Measurements from ENCODE around the gene OSBPL5. TPM values are rescaled to one million over a fixed set of nuclear protein-coding genes. Genes with fewer than 3 reads are reported as not detected.

The OSBPL5 gene
- total RNA-seq, 3 donors from 2014 or later, result 2.7 to 5.0 (median 4.0) TPM

DNA sequence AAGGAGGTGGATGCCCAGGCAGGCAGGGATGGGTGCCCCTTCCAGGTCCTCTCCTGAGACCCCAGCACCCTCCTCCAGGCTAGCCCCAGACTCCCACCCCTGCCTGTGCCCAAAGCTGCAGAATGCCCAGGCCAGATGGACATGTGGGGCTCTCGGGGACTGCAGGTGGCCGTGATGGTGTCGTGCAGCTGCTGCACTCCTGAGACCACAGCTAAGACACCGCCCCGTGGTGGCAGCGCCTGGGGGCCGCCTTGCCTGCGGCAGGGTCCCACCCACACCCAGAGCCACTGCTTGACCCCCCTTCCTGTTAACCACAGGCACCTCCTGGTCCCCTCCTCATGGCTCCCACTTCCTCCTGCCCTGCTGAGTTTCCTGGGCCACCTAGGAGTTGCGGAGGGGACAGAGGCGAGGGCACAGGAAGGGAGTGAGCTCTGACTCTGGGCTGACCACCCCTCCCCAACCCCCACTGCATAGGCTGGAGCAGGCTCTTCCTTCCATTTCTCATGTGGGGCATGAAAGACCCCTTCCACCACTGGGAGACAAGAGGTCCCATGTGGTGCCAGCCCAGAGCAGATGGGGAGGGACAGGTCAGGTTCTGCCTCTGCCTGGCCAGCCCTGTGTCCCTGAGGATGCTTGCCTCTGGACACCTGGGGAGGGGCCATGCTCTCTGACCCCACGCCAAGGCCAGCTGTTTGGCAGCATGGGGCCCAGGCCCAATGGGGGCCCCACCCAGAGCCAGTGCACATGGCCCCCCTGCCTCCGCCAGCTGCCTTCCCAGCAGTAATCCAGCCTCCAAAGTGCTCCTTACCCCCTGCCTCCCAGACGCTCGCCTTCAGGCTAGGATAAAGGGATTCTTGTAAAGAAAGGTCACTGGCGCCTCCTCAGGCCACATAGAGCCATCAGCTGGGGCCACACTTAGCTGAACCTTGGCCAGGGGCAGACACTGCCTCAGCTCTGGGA lies 29.3 kb downstream of the OSBPL5 start:
- no peaks in the 10 kb centered on the region for H3K27me3 Mint-ChIP-seq (ENCODE audit: low read depth)
- ATAC-seq (no peak), DNase-seq (no peak)
- peaks cover 3% of the 10 kb centered on the region for H3K4me1 Mint-ChIP-seq (ENCODE audit: low read depth)
- H3K36me3 Mint-ChIP-seq (ENCODE audit: insufficient read depth), result no peaks in the 10 kb centered on the region
- H3K9me3 Mint-ChIP-seq, result no peaks in the 10 kb centered on the region
- H3K4me3 Mint-ChIP-seq, result no peak overlapping the region

DNA sequence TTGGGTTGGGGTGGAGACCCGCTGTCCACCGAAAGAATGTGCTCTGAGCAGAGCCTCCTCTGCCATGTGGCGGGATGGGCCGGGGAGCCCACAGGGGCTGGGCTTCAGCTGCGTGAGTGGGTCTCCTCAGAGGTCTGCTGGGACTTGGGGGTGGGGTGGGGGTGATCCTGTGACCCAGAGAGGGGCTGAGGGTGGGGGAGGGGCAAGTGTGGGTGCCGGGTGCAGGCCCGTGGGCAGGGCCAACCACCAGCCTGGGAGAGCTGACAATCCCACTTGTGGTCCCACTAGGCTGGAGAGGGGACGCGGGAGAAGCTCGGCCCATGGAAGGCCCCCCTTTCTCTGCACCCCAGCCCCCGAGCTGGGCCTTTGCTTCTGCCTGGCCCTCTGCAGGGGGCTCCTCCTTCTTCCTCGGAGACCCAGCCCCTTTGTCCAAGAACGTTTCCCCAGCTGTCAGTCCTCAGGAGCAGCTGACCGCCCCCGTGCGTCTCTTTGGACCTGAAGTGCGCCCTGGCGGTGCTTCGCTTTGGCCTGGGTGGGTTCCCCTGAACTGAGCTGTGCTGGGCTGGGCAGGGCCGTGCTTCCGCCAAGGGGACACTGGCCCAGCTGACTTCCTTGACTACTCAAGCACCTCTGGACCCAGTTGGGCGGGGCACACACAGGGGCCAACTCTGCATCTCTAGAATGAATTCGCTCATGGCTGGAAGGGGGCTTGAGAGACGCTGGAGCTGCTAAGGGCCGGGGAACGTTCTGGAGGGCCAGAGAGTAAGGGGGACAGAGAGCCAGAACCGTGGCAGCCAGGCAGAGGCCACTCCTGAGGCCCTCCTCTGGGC lies 30.2 kb downstream of the OSBPL5 start:
- H3K4me3 Mint-ChIP-seq, result no peak overlapping the region
- DNase-seq (no peak), ATAC-seq (no peak)
- peaks cover 3% of the 10 kb centered on the region for H3K4me1 Mint-ChIP-seq (ENCODE audit: low read depth)
- no peaks in the 10 kb centered on the region for H3K27me3 Mint-ChIP-seq (ENCODE audit: low read depth)
- no peaks in the 10 kb centered on the region for H3K9me3 Mint-ChIP-seq
- no peaks in the 10 kb centered on the region for H3K36me3 Mint-ChIP-seq (ENCODE audit: insufficient read depth)

DNA sequence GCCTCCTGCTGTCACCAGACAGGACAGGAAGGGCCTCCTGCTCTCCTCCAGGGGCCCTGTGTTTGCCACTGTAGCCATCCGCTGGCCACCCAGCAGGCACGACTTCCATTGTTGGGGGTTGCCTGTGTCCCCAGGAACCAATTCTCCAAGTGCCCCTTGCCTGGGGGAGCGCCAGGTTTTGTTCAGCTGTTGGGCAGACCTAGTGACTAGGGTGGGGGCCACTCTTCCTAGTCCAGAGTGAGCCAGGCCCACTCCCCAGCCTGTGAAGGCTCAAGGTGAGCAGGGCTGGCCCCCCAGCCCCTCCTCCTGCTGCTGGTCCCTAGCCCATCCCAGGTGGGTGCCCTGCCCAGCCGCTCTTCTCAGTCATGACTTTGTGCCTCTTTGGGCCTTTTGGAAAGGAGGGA lies 30.9 kb downstream of the OSBPL5 start:
- no peak overlapping the region for H3K4me3 Mint-ChIP-seq
- peaks cover 3% of the 10 kb centered on the region for H3K4me1 Mint-ChIP-seq (ENCODE audit: low read depth)
- no peaks in the 10 kb centered on the region for H3K36me3 Mint-ChIP-seq (ENCODE audit: insufficient read depth)
- H3K9me3 Mint-ChIP-seq, result no peaks in the 10 kb centered on the region
- ATAC-seq (no peak), DNase-seq (no peak)
- H3K27me3 Mint-ChIP-seq (ENCODE audit: low read depth), result no peaks in the 10 kb centered on the region

DNA sequence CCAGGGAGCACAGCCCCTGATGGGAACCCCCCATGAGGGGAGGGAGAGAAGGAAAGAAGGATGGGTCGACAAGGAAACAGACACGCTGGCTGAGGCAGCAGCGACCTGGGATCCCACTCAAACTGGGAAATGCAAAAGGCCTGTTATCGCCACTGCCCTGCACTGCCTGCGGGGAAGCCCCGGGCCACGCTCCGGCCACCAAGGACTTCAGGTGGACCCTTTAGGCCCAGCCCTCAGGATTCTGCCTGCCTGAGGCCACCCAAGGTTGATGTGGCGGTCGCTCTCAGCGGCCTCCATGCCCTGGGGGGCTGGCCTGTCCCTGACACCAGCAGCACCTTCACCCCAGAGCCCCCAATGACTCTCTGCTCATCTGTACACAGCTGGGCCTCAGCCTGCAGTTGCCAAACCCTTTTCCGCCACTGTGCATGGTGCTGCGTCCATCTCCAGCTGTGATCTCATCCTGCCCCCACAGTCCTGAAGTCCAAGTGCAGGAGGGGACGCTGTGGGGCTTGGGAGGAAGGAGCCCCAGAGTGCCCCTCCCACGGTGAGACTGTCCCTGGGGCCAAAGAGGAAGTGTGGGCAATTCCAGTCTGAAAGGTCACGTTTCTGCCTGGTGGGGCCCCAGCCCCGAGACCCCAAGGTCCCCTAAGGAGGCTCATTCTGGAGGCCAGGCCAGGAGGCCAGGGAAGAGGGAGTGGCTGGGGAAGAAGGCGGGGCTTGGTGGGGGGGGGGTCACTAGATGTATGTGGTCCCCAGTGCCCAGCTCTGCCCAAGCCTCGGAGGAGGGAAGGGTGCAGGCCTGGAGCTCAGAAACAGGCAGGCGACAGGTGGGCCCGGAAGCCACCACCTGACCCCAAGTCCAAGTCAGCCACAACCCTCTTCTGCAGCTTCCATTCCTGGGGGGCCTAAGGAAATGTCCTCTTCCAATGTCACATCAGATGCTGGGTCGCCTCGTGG lies 31.6 kb downstream of the OSBPL5 start:
- DNase-seq (no peak), ATAC-seq (no peak)
- Mint-ChIP-seq H3K4me1 (ENCODE audit: low read depth) (peaks cover 3% of the 10 kb centered on the region), H3K4me3 (no peak overlapping the region), H3K9me3 (no peaks in the 10 kb centered on the region), H3K36me3 (ENCODE audit: insufficient read depth) (no peaks in the 10 kb centered on the region), H3K27me3 (ENCODE audit: low read depth) (no peaks in the 10 kb centered on the region)

DNA sequence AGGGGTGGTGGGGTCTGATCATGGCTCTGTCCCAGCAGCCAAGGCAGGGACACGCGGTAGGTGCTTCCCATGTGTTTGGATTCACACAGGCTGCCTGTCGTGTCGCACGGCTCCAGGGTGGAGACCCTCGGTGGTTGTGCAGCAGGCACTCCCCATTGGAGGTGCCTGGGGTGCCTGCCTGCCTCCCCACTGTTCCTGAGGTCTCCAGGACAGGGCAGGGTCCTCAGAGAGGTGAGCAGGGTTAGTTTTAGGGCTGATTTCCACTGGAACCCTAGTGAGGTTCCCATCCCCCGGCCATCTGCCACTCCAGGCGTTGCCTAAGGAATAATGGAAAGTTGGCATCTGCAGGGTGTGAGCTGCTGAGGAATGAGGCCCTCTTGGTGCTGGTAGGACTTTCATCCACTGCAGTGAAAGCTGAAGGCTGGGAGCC lies 32.3 kb downstream of the OSBPL5 start:
- no peak for DNase-seq

DNA sequence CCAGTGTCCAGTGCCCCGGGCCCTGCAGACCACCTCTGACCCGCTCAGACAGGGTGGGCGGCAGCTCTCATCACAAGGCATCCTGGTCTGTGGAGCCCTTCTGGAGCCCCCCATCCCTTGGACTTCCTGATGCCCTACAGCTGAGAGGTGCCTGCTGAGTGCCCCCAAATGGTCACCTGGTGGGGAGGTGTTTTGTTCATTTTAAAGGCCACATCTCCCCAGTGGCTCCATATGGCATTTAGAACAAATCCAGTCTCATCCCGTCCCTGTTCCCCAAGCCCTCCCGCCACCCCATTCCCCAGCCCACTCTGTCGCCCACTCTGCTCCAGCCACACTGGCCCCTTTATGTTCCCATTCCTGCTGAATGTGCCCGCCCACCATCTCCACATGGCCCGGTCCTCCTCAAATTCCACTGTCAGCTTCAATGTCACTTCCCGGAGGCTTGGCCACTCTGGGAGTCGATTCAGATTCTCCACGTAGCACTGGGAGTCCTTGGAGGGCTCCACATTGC lies 32.8 kb downstream of the OSBPL5 start:
- DNase-seq (peak; percentile 4), ATAC-seq (no peak)
- Mint-ChIP-seq H3K27me3 (ENCODE audit: low read depth) (no peaks in the 10 kb centered on the region), H3K4me3 (no peak overlapping the region), H3K9me3 (no peaks in the 10 kb centered on the region), H3K36me3 (ENCODE audit: insufficient read depth) (no peaks in the 10 kb centered on the region), H3K4me1 (ENCODE audit: low read depth) (peaks cover 3% of the 10 kb centered on the region)

More for the DNA sequence above, 32.3 kb downstream of the OSBPL5 start:
- Mint-ChIP-seq H3K4me3 (no peak overlapping the region), H3K4me1 (ENCODE audit: low read depth) (peaks cover 3% of the 10 kb centered on the region), H3K9me3 (no peaks in the 10 kb centered on the region), H3K27me3 (ENCODE audit: low read depth) (no peaks in the 10 kb centered on the region), H3K36me3 (ENCODE audit: insufficient read depth) (no peaks in the 10 kb centered on the region)
- ATAC-seq, result no peak

DNA sequence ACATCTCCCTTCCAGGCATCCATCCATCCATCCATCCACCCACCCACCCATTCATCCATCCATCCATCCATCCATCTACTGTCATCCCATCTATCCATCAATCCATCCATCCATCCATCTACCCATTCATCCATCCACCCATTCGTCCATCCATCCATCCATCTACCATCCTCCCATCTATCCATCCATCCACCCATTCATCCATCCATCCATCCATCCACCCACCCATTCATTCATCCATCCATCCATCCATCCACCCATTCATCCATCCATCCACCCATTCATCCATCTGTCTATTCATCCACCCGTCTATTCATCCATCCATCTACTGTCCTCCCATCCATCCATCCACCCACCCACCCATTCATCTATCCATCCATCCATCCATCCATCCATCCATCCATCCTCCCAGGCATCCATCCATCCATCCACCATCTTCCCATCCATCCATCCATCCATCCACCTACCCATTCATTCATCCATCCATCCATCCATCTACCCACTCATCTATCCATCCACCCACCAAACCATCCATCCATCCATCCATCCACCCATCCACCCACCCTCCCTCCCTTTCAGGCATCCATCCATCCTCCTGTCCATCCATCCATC lies 33.7 kb downstream of the OSBPL5 start:
- ATAC-seq (no peak), DNase-seq (no peak)
- Mint-ChIP-seq H3K27me3 (ENCODE audit: low read depth) (no peaks in the 10 kb centered on the region), H3K36me3 (ENCODE audit: insufficient read depth) (no peaks in the 10 kb centered on the region), H3K4me1 (ENCODE audit: low read depth) (peaks cover 1% of the 10 kb centered on the region), H3K9me3 (no peaks in the 10 kb centered on the region), H3K4me3 (no peak overlapping the region)

DNA sequence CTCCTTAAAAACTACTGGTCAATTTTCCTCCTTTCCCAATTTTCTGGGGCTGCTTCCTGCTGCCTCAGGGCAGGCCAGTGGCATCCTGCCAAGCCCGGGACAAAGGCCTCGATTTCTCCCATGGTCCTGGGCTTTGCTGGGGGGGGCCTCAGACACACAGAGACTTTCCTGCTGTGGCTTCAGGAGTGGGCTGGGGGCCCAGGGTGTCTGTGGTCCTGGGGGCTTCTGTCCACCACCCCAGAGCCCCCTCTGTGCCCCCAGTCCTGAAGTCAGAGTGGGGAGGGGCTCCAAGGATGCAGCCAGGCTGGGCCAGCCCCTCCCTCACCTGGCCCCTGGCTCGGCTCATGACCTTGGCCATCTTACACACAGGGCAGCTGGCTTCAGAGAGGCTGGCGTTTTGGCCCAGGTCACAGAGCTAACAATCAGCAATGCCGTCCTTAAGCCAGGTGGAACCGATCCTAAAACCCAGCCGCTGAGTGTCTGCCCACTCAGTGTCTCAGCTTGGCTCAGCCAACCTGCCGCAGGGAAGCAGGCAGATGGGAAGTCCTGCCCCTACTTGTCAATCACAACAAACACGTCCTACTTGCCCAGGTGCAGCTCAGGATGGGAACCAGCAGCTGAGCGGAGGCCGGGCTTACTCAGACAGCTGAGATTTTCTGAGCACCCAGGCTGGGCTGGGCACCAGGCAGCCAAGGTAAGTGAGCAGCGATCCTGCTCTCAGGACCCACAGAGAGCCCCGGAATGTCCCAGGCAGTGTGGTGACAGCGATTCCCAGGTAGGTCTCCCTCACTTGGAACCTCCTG lies 34.6 kb downstream of the OSBPL5 start:
- H3K4me1 Mint-ChIP-seq (ENCODE audit: low read depth), result peaks cover 1% of the 10 kb centered on the region
- H3K36me3 Mint-ChIP-seq (ENCODE audit: insufficient read depth), result no peaks in the 10 kb centered on the region
- no peak for DNase-seq
- H3K9me3 Mint-ChIP-seq, result no peaks in the 10 kb centered on the region
- no peak for ATAC-seq
- H3K27me3 Mint-ChIP-seq (ENCODE audit: low read depth), result no peaks in the 10 kb centered on the region
- H3K4me3 Mint-ChIP-seq, result no peak overlapping the region

DNA sequence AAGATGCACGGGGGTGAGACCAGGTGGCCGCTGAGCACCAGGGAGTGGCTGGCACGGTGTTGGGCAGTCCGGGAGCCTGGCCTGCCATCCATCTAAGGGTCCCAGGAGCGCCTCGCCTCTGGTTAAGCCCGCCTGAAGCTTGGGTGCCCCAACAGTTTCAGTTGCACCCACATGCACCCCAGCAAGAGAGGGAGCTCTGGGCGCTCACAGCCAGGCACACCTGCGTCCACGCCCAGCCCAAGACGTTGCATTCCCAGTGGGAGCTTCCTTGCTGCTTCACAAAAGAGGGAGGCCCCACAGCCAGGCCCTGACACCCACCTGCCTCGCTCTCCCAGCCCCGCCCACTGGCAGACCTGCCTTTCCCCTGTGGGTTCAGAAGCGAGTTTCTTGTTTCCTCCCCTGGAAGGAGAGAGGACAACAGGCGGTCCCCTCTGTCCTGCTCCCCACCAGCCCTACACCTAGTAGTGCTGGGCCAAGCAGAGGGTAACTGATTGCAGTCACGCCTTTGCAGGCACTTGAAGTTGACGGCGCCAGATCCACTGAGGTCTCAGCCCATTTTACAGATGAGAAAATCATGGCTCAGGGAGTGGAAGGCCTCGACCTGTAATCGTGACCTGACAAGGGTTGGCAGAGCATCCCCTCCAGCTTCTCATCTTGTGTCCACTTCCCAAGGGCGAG lies 35.4 kb downstream of the OSBPL5 start:
- ATAC-seq, result no peak
- Mint-ChIP-seq H3K27me3 (ENCODE audit: low read depth) (no peaks in the 10 kb centered on the region), H3K36me3 (ENCODE audit: insufficient read depth) (no peaks in the 10 kb centered on the region), H3K4me3 (no peak overlapping the region), H3K9me3 (no peaks in the 10 kb centered on the region), H3K4me1 (ENCODE audit: low read depth) (no peaks in the 10 kb centered on the region)
- no peak for DNase-seq

DNA sequence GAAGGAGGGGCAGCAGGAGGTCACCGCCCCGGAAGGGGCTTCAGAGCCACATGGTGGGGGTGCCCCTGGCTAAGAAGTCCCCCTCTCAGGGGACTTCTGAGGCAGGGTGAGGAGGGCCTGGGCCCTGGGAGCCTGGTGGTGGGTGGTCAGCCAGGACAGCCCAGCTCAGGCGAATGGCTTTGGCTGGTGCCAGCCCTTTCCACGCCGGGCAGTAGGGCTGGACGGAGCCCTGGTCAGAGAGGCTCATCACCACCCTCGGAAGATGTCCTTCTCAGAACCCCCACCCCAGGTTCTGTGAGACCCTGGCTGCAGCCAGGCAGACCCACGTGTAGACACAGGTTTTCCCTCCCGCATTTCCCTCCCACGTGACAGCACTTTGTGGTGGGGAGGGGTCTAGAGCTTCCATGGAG lies 35.9 kb downstream of the OSBPL5 start:
- no peak overlapping the region for H3K4me3 Mint-ChIP-seq
- ATAC-seq, result no peak
- no peak for DNase-seq
- no peaks in the 10 kb centered on the region for H3K4me1 Mint-ChIP-seq (ENCODE audit: low read depth)
- no peaks in the 10 kb centered on the region for H3K27me3 Mint-ChIP-seq (ENCODE audit: low read depth)
- no peaks in the 10 kb centered on the region for H3K36me3 Mint-ChIP-seq (ENCODE audit: insufficient read depth)
- no peaks in the 10 kb centered on the region for H3K9me3 Mint-ChIP-seq

DNA sequence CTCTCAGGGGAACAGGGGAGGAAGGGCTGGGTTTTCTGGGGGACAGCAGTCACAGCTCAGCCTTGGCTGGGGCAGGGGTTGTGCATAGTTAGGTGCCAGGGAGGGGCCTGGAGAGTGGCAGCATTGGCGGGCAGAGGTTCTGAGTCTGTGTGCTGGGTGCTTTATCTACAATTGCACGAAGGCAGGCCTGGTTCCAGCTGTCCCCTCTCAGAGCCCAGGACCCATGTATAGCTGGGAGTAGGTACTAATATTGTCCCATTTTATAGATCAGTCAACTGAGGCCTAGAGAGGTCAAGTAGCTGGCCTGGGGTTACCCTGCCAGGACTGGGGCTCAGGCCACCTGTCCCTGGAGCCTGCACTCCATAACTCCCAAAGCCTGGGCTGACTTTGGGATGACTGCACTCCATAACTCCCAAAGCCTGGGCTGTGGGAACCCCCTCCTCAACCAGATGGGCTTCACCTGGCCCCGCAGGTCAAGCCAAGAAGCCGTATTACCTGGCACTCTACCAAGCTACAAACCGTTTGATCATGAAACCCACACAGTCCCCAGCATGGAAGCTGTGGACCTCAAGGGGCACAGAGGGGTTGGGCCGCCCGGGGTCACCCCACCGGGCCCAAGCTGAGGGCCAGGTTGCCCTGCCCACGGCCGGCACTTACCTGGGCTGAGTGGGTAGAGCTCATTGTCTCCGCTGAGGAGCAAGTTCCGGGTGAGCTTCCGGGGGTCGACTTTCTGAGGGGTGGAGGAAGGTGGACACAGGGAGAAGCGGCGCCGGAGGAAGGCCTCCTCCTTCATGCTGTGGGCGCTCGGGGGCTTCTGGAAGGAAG lies 36.5 kb downstream of the OSBPL5 start:
- no peak for ATAC-seq
- H3K27me3 Mint-ChIP-seq (ENCODE audit: low read depth), result no peaks in the 10 kb centered on the region
- H3K4me3 Mint-ChIP-seq, result no peak overlapping the region
- DNase-seq, result no peak
- no peaks in the 10 kb centered on the region for H3K36me3 Mint-ChIP-seq (ENCODE audit: insufficient read depth)
- H3K9me3 Mint-ChIP-seq, result no peaks in the 10 kb centered on the region
- H3K4me1 Mint-ChIP-seq (ENCODE audit: low read depth), result no peaks in the 10 kb centered on the region

Measured in activated T-cell treated with anti-CD3 and anti-CD28 coated beads, Interleukin-2, amount 50 U/mL, for 4 hours (primary cell).